Gastroesophageal sphincter (tissue), 3 donors: Measurements from ENCODE around the gene HSF5.

Experiments
- CTCF ChIP-seq, 4 experiments: fragments of 200-600 bp in 2 of 4; fragments of 450-650 bp in 2 of 4; sonication (generic) in 1 of 4; IDR thresholded peaks; one replicate each; pipeline ENCODE4 v1.5.1; 2017 to 2019; ENCODE audit warnings: antibody characterized with exemption in 4 of 4, mild to moderate bottlenecking in 2 of 4, moderate library complexity in 2 of 4
- POLR2A ChIP-seq, 2 donors: fragments of 450-650 bp; IDR thresholded peaks; one replicate each; pipeline ENCODE4 v1.6.1; 2017; ENCODE audit warnings: antibody characterized with exemption in 2 of 2, mild to moderate bottlenecking in 2 of 2, moderate library complexity in 1 of 2

- no peak for TF ChIP-seq POLR2A (IDR thresholded peaks at IDR 0.05)
- TF ChIP-seq CTCF (IDR thresholded peaks at IDR 0.05): no peak
Observed at GRCh38 chr17:58403311-58403710, 84.9 kb downstream of the HSF5 start.
